ENCODE data around the gene ZDHHC24.
"Not testable (repeated sequence)": the region's sequence is repeated elsewhere in the genome, so short reads cannot be mapped to it uniquely, and the experiment has no call there.

Gene ZDHHC24

GRCh38 chr11:66585447-66585846 lies 39.6 kb upstream of the ZDHHC24 start:
- H3K4me1 ChIP-seq (ENCODE audit: control insufficient read depth, insufficient read depth, low read length, poor library complexity, severe bottlenecking); DNase-seq; H3K36me3 ChIP-seq (ENCODE audit: control insufficient read depth, insufficient read depth, low read length); H3K27ac ChIP-seq (ENCODE audit: insufficient read depth, low read length, poor library complexity, severe bottlenecking); H3K9me3 ChIP-seq (ENCODE audit: control insufficient read depth, low read length); H3K4me3 ChIP-seq (ENCODE audit: insufficient read depth, low read depth, low read length, poor library complexity, severe bottlenecking); H3K27me3 ChIP-seq (replicated peaks; ENCODE audit: control insufficient read depth, insufficient read depth, low read length, poor library complexity, severe bottlenecking): not testable (repeated sequence)

DNA sequence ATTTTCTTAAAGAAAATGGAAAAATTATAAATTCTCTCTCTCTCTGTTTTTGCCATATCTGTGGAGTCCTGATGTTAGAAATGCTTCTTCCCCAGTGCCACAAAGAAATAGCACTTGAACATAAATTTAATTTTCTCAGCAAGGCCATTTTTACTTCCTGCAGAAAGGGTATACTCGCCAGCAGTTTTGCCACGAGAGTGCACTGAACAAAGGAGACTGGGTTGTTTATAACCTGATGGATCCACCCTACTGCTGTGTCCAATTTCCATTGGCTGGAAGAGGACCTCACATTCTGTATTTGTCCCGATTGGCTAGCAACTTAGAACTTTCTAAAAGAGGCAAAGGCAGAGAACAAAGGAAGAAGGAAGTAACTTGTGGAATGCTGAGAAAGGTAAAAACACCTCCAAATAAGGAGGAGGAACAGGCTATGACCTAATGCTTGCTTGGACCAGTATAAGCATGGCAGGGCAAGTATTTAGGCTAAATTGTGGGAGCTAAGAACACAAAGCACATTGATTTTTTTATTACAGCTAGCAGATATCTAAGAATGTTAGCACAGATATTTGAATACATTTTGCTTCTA lies 36.8 kb upstream of the ZDHHC24 start:
- not testable (repeated sequence) for H3K9me3 ChIP-seq (ENCODE audit: control insufficient read depth, low read length); H3K27ac ChIP-seq (ENCODE audit: insufficient read depth, low read length, poor library complexity, severe bottlenecking); H3K36me3 ChIP-seq (ENCODE audit: control insufficient read depth, insufficient read depth, low read length); DNase-seq; H3K27me3 ChIP-seq (replicated peaks; ENCODE audit: control insufficient read depth, insufficient read depth, low read length, poor library complexity, severe bottlenecking); H3K4me1 ChIP-seq (ENCODE audit: control insufficient read depth, insufficient read depth, low read length, poor library complexity, severe bottlenecking); H3K4me3 ChIP-seq (ENCODE audit: insufficient read depth, low read depth, low read length, poor library complexity, severe bottlenecking)

DNA sequence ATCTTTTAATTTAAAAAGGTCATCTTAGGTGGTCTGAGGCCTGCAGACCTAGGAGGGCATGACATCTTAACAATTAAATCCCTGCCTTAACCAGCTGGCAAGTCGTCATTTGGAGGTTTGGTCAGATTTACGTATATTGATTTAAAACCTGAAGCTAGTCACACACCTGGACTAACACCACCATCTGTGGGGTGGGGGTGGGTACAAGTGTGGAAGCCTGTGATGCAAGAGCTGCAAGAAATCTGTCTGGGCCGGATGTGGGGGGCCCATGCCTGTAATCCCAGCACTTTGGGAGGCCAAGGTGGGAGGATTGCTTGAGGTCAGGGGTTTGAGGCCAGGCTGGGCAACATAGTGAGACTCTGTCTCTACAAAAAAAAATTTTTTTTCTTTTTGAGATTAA lies 35.4 kb upstream of the ZDHHC24 start:
- Histone ChIP-seq H3K27ac (ENCODE audit: insufficient read depth, low read length, poor library complexity, severe bottlenecking) (no peak overlapping the region), H3K9me3 (ENCODE audit: control insufficient read depth, low read length) (peaks cover 2% of the 10 kb centered on the region), H3K4me1 (ENCODE audit: control insufficient read depth, insufficient read depth, low read length, poor library complexity, severe bottlenecking) (peaks cover 6% of the 10 kb centered on the region), H3K27me3 (replicated peaks; ENCODE audit: control insufficient read depth, insufficient read depth, low read length, poor library complexity, severe bottlenecking) (no peaks in the 10 kb centered on the region), H3K36me3 (ENCODE audit: control insufficient read depth, insufficient read depth, low read length) (no peaks in the 10 kb centered on the region), H3K4me3 (ENCODE audit: insufficient read depth, low read depth, low read length, poor library complexity, severe bottlenecking) (no peak overlapping the region)
- DNase-seq = no peak

GRCh38 chr11:66580803-66581202 lies 35.0 kb upstream of the ZDHHC24 start:
- Histone ChIP-seq H3K4me3 (ENCODE audit: insufficient read depth, low read depth, low read length, poor library complexity, severe bottlenecking) (no peak overlapping the region), H3K27me3 (replicated peaks; ENCODE audit: control insufficient read depth, insufficient read depth, low read length, poor library complexity, severe bottlenecking) (no peaks in the 10 kb centered on the region), H3K4me1 (ENCODE audit: control insufficient read depth, insufficient read depth, low read length, poor library complexity, severe bottlenecking) (peaks cover 6% of the 10 kb centered on the region), H3K36me3 (ENCODE audit: control insufficient read depth, insufficient read depth, low read length) (no peaks in the 10 kb centered on the region), H3K27ac (ENCODE audit: insufficient read depth, low read length, poor library complexity, severe bottlenecking) (no peak overlapping the region), H3K9me3 (ENCODE audit: control insufficient read depth, low read length) (peaks cover 2% of the 10 kb centered on the region)
- no peak for DNase-seq

- no peak overlapping the region for H3K4me3 ChIP-seq (ENCODE audit: insufficient read depth, low read depth, low read length, poor library complexity, severe bottlenecking)
- peaks cover 6% of the 10 kb centered on the region for H3K4me1 ChIP-seq (ENCODE audit: control insufficient read depth, insufficient read depth, low read length, poor library complexity, severe bottlenecking)
- H3K9me3 ChIP-seq (ENCODE audit: control insufficient read depth, low read length) = peaks cover 2% of the 10 kb centered on the region
- H3K27ac ChIP-seq (ENCODE audit: insufficient read depth, low read length, poor library complexity, severe bottlenecking) = no peak overlapping the region
- H3K27me3 ChIP-seq (replicated peaks; ENCODE audit: control insufficient read depth, insufficient read depth, low read length, poor library complexity, severe bottlenecking) = no peaks in the 10 kb centered on the region
- DNase-seq = peak; percentile 54 to 68 (median 55)
- no peaks in the 10 kb centered on the region for H3K36me3 ChIP-seq (ENCODE audit: control insufficient read depth, insufficient read depth, low read length)
Observed at GRCh38 chr11:66579017-66579606, 33.3 kb upstream of the ZDHHC24 start.

DNA sequence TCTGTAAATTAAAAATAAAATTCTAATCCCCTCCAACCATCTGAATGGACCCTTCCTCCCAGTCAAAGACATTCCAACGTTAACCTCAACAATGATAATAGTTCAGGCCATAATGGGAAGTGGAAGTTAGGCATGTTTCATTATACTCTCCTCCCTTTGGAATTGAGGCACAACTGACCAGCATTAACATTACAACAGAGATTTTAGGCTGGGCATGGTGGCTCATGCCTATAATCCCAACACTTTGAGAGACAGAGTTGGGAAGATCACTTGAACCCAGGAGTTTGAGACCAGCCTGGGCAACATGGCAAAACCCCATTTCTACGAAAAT lies 25.0 kb upstream of the ZDHHC24 start:
- H3K4me3 ChIP-seq (ENCODE audit: insufficient read depth, low read depth, low read length, poor library complexity, severe bottlenecking) = no peak overlapping the region
- peaks cover 5% of the 10 kb centered on the region for H3K4me1 ChIP-seq (ENCODE audit: control insufficient read depth, insufficient read depth, low read length, poor library complexity, severe bottlenecking)
- H3K36me3 ChIP-seq (ENCODE audit: control insufficient read depth, insufficient read depth, low read length) = no peaks in the 10 kb centered on the region
- H3K27ac ChIP-seq (ENCODE audit: insufficient read depth, low read length, poor library complexity, severe bottlenecking) = no peak overlapping the region
- H3K9me3 ChIP-seq (ENCODE audit: control insufficient read depth, low read length) = no peaks in the 10 kb centered on the region
- no peaks in the 10 kb centered on the region for H3K27me3 ChIP-seq (replicated peaks; ENCODE audit: control insufficient read depth, insufficient read depth, low read length, poor library complexity, severe bottlenecking)
- DNase-seq = no peak

- H3K27me3 ChIP-seq (replicated peaks; ENCODE audit: control insufficient read depth, insufficient read depth, low read length, poor library complexity, severe bottlenecking) = no peaks in the 10 kb centered on the region
- H3K4me1 ChIP-seq (ENCODE audit: control insufficient read depth, insufficient read depth, low read length, poor library complexity, severe bottlenecking) = peaks cover 5% of the 10 kb centered on the region
- DNase-seq = no peak
- H3K4me3 ChIP-seq (ENCODE audit: insufficient read depth, low read depth, low read length, poor library complexity, severe bottlenecking) = no peak overlapping the region
- no peak overlapping the region for H3K27ac ChIP-seq (ENCODE audit: insufficient read depth, low read length, poor library complexity, severe bottlenecking)
- H3K36me3 ChIP-seq (ENCODE audit: control insufficient read depth, insufficient read depth, low read length) = no peaks in the 10 kb centered on the region
- no peaks in the 10 kb centered on the region for H3K9me3 ChIP-seq (ENCODE audit: control insufficient read depth, low read length)
Observed at GRCh38 chr11:66570079-66570849, 24.4 kb upstream of the ZDHHC24 start.

- Histone ChIP-seq H3K36me3 (ENCODE audit: control insufficient read depth, insufficient read depth, low read length) (no peaks in the 10 kb centered on the region), H3K4me1 (ENCODE audit: control insufficient read depth, insufficient read depth, low read length, poor library complexity, severe bottlenecking) (peaks cover 5% of the 10 kb centered on the region), H3K27ac (ENCODE audit: insufficient read depth, low read length, poor library complexity, severe bottlenecking) (no peak overlapping the region), H3K27me3 (replicated peaks; ENCODE audit: control insufficient read depth, insufficient read depth, low read length, poor library complexity, severe bottlenecking) (no peaks in the 10 kb centered on the region), H3K4me3 (ENCODE audit: insufficient read depth, low read depth, low read length, poor library complexity, severe bottlenecking) (no peak overlapping the region), H3K9me3 (ENCODE audit: control insufficient read depth, low read length) (no peaks in the 10 kb centered on the region)
- DNase-seq = no peak
Observed at GRCh38 chr11:66569076-66569475, 23.2 kb upstream of the ZDHHC24 start.

DNA sequence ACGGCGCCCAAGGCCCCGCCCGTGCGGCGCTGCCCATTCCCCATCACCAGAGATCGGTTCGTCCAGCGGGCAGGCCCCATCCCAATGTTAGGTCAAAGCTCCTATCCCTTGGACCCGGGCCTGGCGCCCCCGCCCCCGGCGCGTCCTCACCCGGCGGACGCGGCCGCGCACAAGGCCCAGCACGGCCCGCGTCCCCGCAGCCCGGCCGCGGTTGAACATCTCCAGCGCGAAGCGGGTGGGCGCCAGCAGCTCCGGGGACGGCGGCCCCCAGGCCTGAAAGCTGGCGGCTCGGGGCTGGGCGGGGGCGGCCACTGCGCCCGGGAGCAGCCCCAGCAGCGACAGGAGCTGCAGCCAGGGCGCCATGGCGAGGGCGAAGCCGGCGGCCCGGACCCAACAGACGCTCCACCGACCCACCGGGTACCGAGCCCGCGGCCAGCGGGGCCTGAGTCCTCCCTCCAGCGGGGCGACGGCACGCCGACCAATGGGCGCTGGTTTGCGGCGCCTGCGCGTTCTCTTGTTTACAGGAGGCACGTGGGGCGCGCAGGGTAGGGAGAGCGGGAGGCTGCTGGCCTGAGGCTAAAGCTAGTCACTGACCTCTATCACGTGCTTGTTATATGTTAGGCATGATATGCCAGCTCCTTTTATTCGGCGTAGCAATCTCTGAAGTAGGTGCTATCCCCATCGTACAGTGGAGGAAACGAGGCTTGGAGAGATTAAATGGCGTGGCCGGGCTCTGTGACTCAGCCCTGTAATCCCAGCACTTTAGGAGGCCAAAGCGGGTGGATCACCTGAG lies 22.5 kb upstream of the ZDHHC24 start, which contains the start of gene CTSF:
TSS of gene CTSF (minus strand) at position 483 of the 793 bp plus-strand sequence. CDS start at position 363, 120 bp downstream.
- no peaks in the 10 kb centered on the region for H3K9me3 ChIP-seq (ENCODE audit: control insufficient read depth, low read length)
- H3K4me1 ChIP-seq (ENCODE audit: control insufficient read depth, insufficient read depth, low read length, poor library complexity, severe bottlenecking) = peaks cover 5% of the 10 kb centered on the region
- H3K27ac ChIP-seq (ENCODE audit: insufficient read depth, low read length, poor library complexity, severe bottlenecking) = no peak within 1 kb of the TSS
- no peaks in the 10 kb centered on the region for H3K27me3 ChIP-seq (replicated peaks; ENCODE audit: control insufficient read depth, insufficient read depth, low read length, poor library complexity, severe bottlenecking)
- H3K36me3 ChIP-seq (ENCODE audit: control insufficient read depth, insufficient read depth, low read length) = no peaks in the 10 kb centered on the region
- H3K4me3 ChIP-seq (ENCODE audit: insufficient read depth, low read depth, low read length, poor library complexity, severe bottlenecking) = peak within 1 kb of the TSS; percentile 65
- peak; percentile 44 to 70 (median 48) for DNase-seq

DNA sequence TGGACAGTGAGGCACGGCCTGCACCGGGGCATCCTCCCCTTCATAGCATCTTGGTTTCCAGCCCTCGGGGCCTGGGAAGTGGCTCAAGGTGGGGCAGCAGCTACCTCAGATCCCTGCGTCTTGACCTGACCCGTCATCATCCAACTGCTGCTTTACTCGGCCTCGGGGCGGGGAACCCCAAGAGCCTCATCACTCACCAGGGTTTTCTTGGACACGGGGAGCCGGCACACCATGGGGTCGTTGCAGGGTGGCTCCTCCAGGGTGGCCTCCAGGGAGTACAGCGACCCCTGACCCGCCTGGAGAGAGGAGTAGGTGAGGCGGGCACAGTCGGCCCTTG lies 21.9 kb upstream of the ZDHHC24 start:
- Histone ChIP-seq H3K4me1 (ENCODE audit: control insufficient read depth, insufficient read depth, low read length, poor library complexity, severe bottlenecking) (peaks cover 5% of the 10 kb centered on the region), H3K4me3 (ENCODE audit: insufficient read depth, low read depth, low read length, poor library complexity, severe bottlenecking) (peak overlapping the region; percentile 65), H3K9me3 (ENCODE audit: control insufficient read depth, low read length) (no peaks in the 10 kb centered on the region), H3K36me3 (ENCODE audit: control insufficient read depth, insufficient read depth, low read length) (no peaks in the 10 kb centered on the region), H3K27ac (ENCODE audit: insufficient read depth, low read length, poor library complexity, severe bottlenecking) (no peak overlapping the region), H3K27me3 (replicated peaks; ENCODE audit: control insufficient read depth, insufficient read depth, low read length, poor library complexity, severe bottlenecking) (no peaks in the 10 kb centered on the region)
- DNase-seq = no peak
